GM23338 (cell line): Measurements from ENCODE around the gene CCDC187. TPM values are rescaled to one million over a fixed set of nuclear protein-coding genes. Genes with fewer than 3 reads are reported as not detected.

ENCODE experiments used
- ATAC-seq: fragments of 200-7000 bp; cut with Tn5 transposase; 3 replicates; pipeline ENCODE4 v1.9.1; 2020
- DNase-seq: peaks from one replicate; pipeline ENCODE4 v3.0.0-alpha.2; 2015; ENCODE audit warnings: low spot score
- H2AFZ ChIP-seq: fragments of 200-600 bp; sonication (generic); 2 replicates; pipeline ENCODE4 v1.8.0; 2016; ENCODE audit warnings: antibody characterized with exemption, mild to moderate bottlenecking, moderate library complexity
- H3F3A ChIP-seq: fragments of 200-600 bp; sonication (generic); replicated peaks from 2 replicates; pipeline ENCODE4 v1.8.0; 2017; ENCODE audit warnings: antibody characterized with exemption, mixed run types, low read depth
- H3K27ac ChIP-seq: fragments of 200-600 bp; sonication (generic); 2 replicates; pipeline ENCODE4 v1.6.1; 2016; ENCODE audit warnings: low read depth
- H3K27me3 ChIP-seq: fragments of 200-600 bp; sonication (generic); 2 replicates; pipeline ENCODE4 v1.8.0; 2016; ENCODE audit warnings: mild to moderate bottlenecking, mixed run types, moderate library complexity; ENCODE audit not compliant: insufficient read depth
- H3K36me3 ChIP-seq: fragments of 200-600 bp; sonication (generic); 2 replicates; pipeline ENCODE4 v1.8.0; 2016; ENCODE audit warnings: mild to moderate bottlenecking; ENCODE audit not compliant: insufficient read depth
- H3K4me1 ChIP-seq: fragments of 200-600 bp; sonication (generic); 2 replicates; pipeline ENCODE4 v1.8.0; 2016; ENCODE audit warnings: mild to moderate bottlenecking, moderate library complexity; ENCODE audit not compliant: insufficient read depth
- H3K4me2 ChIP-seq: fragments of 200-600 bp; sonication (generic); 2 replicates; pipeline ENCODE4 v1.7.1; 2017; ENCODE audit warnings: mixed run types
- H3K4me3 ChIP-seq: fragments of 200-600 bp; sonication (generic); 2 replicates; pipeline ENCODE4 v1.6.1; 2016; ENCODE audit warnings: mixed run types
- H3K79me2 ChIP-seq: fragments of 200-600 bp; sonication (generic); replicated peaks from 2 replicates; pipeline ENCODE4 v1.8.0; 2017; ENCODE audit warnings: mild to moderate bottlenecking; ENCODE audit not compliant: insufficient read depth
- H3K9me2 ChIP-seq: fragments of 200-600 bp; sonication (generic); 2 replicates; pipeline ENCODE4 v1.8.0; 2017; ENCODE audit not compliant: insufficient read depth
- H4K20me1 ChIP-seq: fragments of 200-600 bp; sonication (generic); replicated peaks from 2 replicates; pipeline ENCODE4 v1.8.0; 2017; ENCODE audit warnings: mild to moderate bottlenecking; ENCODE audit not compliant: insufficient read depth
- H3K27ac Mint-ChIP-seq: 2 replicates; pipeline ENCODE4 v1.8.0; 2020; ENCODE audit warnings: inconsistent platforms, mild to moderate bottlenecking, moderate library complexity, mixed read lengths
- H3K27me3 Mint-ChIP-seq: 3 replicates; pipeline ENCODE4 v1.8.0; 2022; ENCODE audit warnings: low read depth, mild to moderate bottlenecking, moderate library complexity, mixed read lengths, inconsistent platforms; ENCODE audit not compliant: insufficient read depth, poor library complexity
- H3K36me3 Mint-ChIP-seq: 3 replicates; pipeline ENCODE4 v1.8.0; 2021; ENCODE audit warnings: low read depth, mild to moderate bottlenecking, inconsistent platforms, moderate library complexity, mixed read lengths
- H3K4me1 Mint-ChIP-seq: 3 replicates; pipeline ENCODE4 v1.8.0; 2020; ENCODE audit warnings: mild to moderate bottlenecking, inconsistent platforms, mixed read lengths
- H3K4me3 Mint-ChIP-seq: 3 replicates; pipeline ENCODE4 v1.8.0; 2021; ENCODE audit warnings: moderate library complexity, mild to moderate bottlenecking, inconsistent platforms, mixed read lengths
- H3K9me3 Mint-ChIP-seq: 3 replicates; pipeline ENCODE4 v1.8.0; 2020; ENCODE audit warnings: moderate library complexity, mild to moderate bottlenecking, inconsistent platforms, mixed read lengths
- CREB1 ChIP-seq: fragments of 250-450 bp; sonication (Bioruptor Pico); IDR thresholded peaks from 2 replicates; pipeline ENCODE4 v1.5.0; 2020; ENCODE audit warnings: low read depth, mild to moderate bottlenecking, moderate library complexity
- ETS1 ChIP-seq: IDR thresholded peaks from 2 replicates; pipeline ENCODE4 v1.6.1; 2016; ENCODE audit warnings: antibody characterized with exemption
- EZH2 ChIP-seq: fragments of 200-600 bp; sonication (generic); IDR thresholded peaks from one replicate; pipeline ENCODE4 v1.8.0; 2017; ENCODE audit warnings: antibody characterized with exemption, mild to moderate bottlenecking, low read depth; ENCODE audit not compliant: unreplicated experiment
- EZH2phosphoT487 ChIP-seq: fragments of 200-600 bp; sonication (generic); IDR thresholded peaks from one replicate; pipeline ENCODE4 v1.8.1; 2018; ENCODE audit warnings: antibody characterized with exemption; ENCODE audit not compliant: unreplicated experiment
- NANOG ChIP-seq: IDR thresholded peaks from 2 replicates; pipeline ENCODE4 v1.6.1; 2016; ENCODE audit warnings: antibody characterized with exemption, borderline replicate concordance
- POLR2AphosphoS5 ChIP-seq: IDR thresholded peaks from 2 replicates; pipeline ENCODE4 v1.6.1; 2016; ENCODE audit warnings: antibody characterized with exemption, low read depth
- REST ChIP-seq: IDR thresholded peaks from one replicate; pipeline ENCODE4 v1.6.1; 2018; ENCODE audit warnings: antibody characterized with exemption; ENCODE audit not compliant: unreplicated experiment
- STAT1 ChIP-seq: IDR thresholded peaks from one replicate; pipeline ENCODE4 v1.6.1; 2016; ENCODE audit warnings: antibody characterized with exemption; ENCODE audit not compliant: unreplicated experiment
- ZNF114 ChIP-seq: fragments of 250-450 bp; sonication (Bioruptor Pico); IDR thresholded peaks from 2 replicates; pipeline ENCODE4 v1.5.0; 2020; ENCODE audit warnings: mild to moderate bottlenecking, moderate library complexity
- ZNF331 ChIP-seq: fragments of 250-450 bp; sonication (Bioruptor Pico); IDR thresholded peaks from 2 replicates; pipeline ENCODE4 v1.5.0; 2020; ENCODE audit warnings: low read depth, mild to moderate bottlenecking, moderate library complexity
- ZNF462 ChIP-seq: fragments of 250-450 bp; sonication (Bioruptor Pico); IDR thresholded peaks from 2 replicates; pipeline ENCODE4 v1.5.0; 2020; ENCODE audit warnings: mild to moderate bottlenecking, moderate library complexity
- polyA plus RNA-seq: library from polyadenylated mRNA; unstranded; fragments of >200 nt; fragmentation: Nextera tagmentation; extraction: Ambion mirVana; gene quantifications from 2 replicates; pipeline ENCODE4 v1.2.1, GENCODE V29; 2016
- total RNA-seq: library from RNA; depleted of rRNA; stranded (reverse); fragments of >200 nt; shearing (Covaris generic); gene quantifications from 2 replicates; pipeline ENCODE4 v1.2.3, GENCODE V29; 2014
- TF ChIP-seq, protein P1 (sequence below), 2 experiments: fragments of 200-600 bp in 1 of 2; sonication (generic) in 1 of 2; conservative IDR thresholded peaks; 2 replicates each; pipeline versions ENCODE4 v1.5.1 to v1.6.1; 2016 to 2017; ENCODE audit warnings: antibody characterized with exemption in 2 of 2, low read depth in 2 of 2, mild to moderate bottlenecking in 2 of 2, moderate library complexity in 1 of 2

CCDC187 gene
- total and polyA plus RNA-seq, 2 experiments from 2014 or later: 0.14 TPM; not detected in 1

DNA sequence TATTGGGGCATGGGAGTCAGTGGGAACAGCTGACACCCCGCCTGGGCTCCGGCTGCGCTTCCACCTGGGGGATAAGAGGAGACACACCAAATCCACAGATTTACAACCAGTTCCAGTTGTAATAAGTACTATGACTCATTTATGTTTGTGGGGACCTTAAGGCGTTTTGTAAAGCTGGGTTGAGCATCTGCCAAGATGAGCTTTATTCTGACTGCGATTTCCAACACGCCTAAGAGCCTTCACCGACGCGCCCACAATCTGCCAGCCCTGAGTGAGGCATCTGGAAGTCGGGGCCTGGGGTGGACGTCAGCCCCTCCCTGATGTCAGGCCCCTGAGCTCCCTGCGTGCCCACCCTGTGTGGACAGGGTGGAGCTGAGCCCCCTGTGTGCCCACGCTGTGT lies 84.6 kb downstream of the CCDC187 start:
- H3F3A ChIP-seq: no peaks in the 10 kb centered on the region
- no peaks in the 10 kb centered on the region; the same call in 1 of the 2 replicates for H4K20me1 ChIP-seq
- H3K4me3 Mint-ChIP-seq: no peak overlapping the region
- no peak overlapping the region for H3K27ac Mint-ChIP-seq
- H3K4me1 Mint-ChIP-seq: no peaks in the 10 kb centered on the region
- H3K79me2 ChIP-seq: peaks cover 31% of the 10 kb centered on the region
- H3K36me3 Mint-ChIP-seq: peaks cover 47% of the 10 kb centered on the region
- peaks cover 2% of the 10 kb centered on the region for H3K27me3 Mint-ChIP-seq
- H2AFZ ChIP-seq: no peak overlapping the region
- H3K9me3 Mint-ChIP-seq: no peaks in the 10 kb centered on the region
- no peak overlapping the region for H3K27ac ChIP-seq
- TF ChIP-seq STAT1 (no peak), NANOG (no peak), ZNF462 (CRISPR knock-in tag) (no peak), CREB1 (no peak), ZNF331 (no peak), EZH2phosphoT487 (no peak), ETS1 (no peak), POLR2AphosphoS5 (no peak), ZNF114 (no peak), REST (no peak), EZH2 (no peak)
- TF ChIP-seq, protein P1, sequence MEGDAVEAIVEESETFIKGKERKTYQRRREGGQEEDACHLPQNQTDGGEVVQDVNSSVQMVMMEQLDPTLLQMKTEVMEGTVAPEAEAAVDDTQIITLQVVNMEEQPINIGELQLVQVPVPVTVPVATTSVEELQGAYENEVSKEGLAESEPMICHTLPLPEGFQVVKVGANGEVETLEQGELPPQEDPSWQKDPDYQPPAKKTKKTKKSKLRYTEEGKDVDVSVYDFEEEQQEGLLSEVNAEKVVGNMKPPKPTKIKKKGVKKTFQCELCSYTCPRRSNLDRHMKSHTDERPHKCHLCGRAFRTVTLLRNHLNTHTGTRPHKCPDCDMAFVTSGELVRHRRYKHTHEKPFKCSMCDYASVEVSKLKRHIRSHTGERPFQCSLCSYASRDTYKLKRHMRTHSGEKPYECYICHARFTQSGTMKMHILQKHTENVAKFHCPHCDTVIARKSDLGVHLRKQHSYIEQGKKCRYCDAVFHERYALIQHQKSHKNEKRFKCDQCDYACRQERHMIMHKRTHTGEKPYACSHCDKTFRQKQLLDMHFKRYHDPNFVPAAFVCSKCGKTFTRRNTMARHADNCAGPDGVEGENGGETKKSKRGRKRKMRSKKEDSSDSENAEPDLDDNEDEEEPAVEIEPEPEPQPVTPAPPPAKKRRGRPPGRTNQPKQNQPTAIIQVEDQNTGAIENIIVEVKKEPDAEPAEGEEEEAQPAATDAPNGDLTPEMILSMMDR (conservative IDR thresholded peaks at IDR 0.05; ENCODE audit: low read depth in 2 of 2): no peak
- H3K36me3 ChIP-seq: no peaks in the 10 kb centered on the region; the same call in 1 of the 2 replicates
- no peak overlapping the region for H3K4me2 ChIP-seq
- ATAC-seq (no peak), DNase-seq (no peak)
- no peak overlapping the region for H3K4me3 ChIP-seq
- H3K27me3 ChIP-seq: no peaks in the 10 kb centered on the region
- H3K9me2 ChIP-seq: no peaks in the 10 kb centered on the region
- no peaks in the 10 kb centered on the region for H3K4me1 ChIP-seq
